DND-41 (cell line): ENCODE measurements around the gene ZNF205.

ENCODE experiments used
- ATAC-seq: fragments of 200-7000 bp; cut with Tn5 transposase; 3 replicates; pipeline ENCODE4 v1.9.1; 2021; ENCODE audit warnings: low read depth; ENCODE audit not compliant: insufficient read depth
- DNase-seq: peaks from one replicate; pipeline ENCODE4 v3.0.0-alpha.2; 2020
- H2AFZ ChIP-seq: 2 replicates; pipeline ENCODE4 v1.6.0; 2012; ENCODE audit warnings: low read depth, low read length
- H3K27ac ChIP-seq: 2 replicates; pipeline ENCODE4 v1.5.1; 2012; ENCODE audit warnings: low read length, inconsistent platforms
- H3K27me3 ChIP-seq: fragments of 200-600 bp; sonication (generic); 2 replicates; pipeline ENCODE4 v1.6.0; 2012; ENCODE audit warnings: low read length, mild to moderate bottlenecking, inconsistent platforms; ENCODE audit not compliant: insufficient read depth, poor library complexity
- H3K36me3 ChIP-seq: 2 replicates; pipeline ENCODE4 v1.5.1; 2012; ENCODE audit warnings: low read length, inconsistent platforms; ENCODE audit not compliant: insufficient read depth
- H3K4me1 ChIP-seq: 2 replicates; pipeline ENCODE4 v1.5.1; 2012; ENCODE audit warnings: mild to moderate bottlenecking, low read length; ENCODE audit not compliant: insufficient read depth
- H3K4me2 ChIP-seq: 2 replicates; pipeline ENCODE4 v1.6.0; 2012; ENCODE audit warnings: mild to moderate bottlenecking, moderate library complexity, low read length, inconsistent platforms; ENCODE audit not compliant: insufficient read depth
- H3K4me3 ChIP-seq, 2 experiments: fragments of 200-600 bp in 1 of 2; shearing (Covaris generic) in 1 of 2; 2 replicates each; pipeline ENCODE4 v1.5.1; 2012 to 2016; ENCODE audit warnings: inconsistent platforms in 2 of 2, low read length in 2 of 2, mild to moderate bottlenecking in 2 of 2, low read depth in 1 of 2, moderate library complexity in 1 of 2
- H3K79me2 ChIP-seq: 2 replicates; pipeline ENCODE4 v1.6.0; 2012; ENCODE audit warnings: low read length, inconsistent platforms; ENCODE audit not compliant: insufficient read depth
- H3K9ac ChIP-seq: 2 replicates; pipeline ENCODE4 v1.6.0; 2012; ENCODE audit warnings: low read depth, mild to moderate bottlenecking, inconsistent platforms, low read length, moderate library complexity
- H3K9me3 ChIP-seq: 2 replicates; pipeline ENCODE4 v1.5.1; 2012; ENCODE audit warnings: low read length, moderate library complexity, mild to moderate bottlenecking, inconsistent platforms; ENCODE audit not compliant: insufficient read depth, severe bottlenecking
- H4K20me1 ChIP-seq: 2 replicates; pipeline ENCODE4 v1.6.0; 2012; ENCODE audit warnings: low read length; ENCODE audit not compliant: insufficient read depth
- CTCF ChIP-seq: IDR thresholded peaks from 2 replicates; pipeline ENCODE4 v1.5.1; 2012; ENCODE audit warnings: borderline replicate concordance, low read length, moderate library complexity, mild to moderate bottlenecking; ENCODE audit not compliant: poor library complexity, severe bottlenecking; ENCODE audit errors: extremely low read depth
- EZH2 ChIP-seq: IDR thresholded peaks from 3 replicates; pipeline ENCODE4 v1.6.1; 2012; ENCODE audit warnings: borderline replicate concordance, low read depth, mild to moderate bottlenecking, moderate library complexity, low read length, inconsistent platforms; ENCODE audit not compliant: severe bottlenecking

Gene ZNF205

GRCh38 chr16:3127745-3128144 is 15.4 kb downstream of the ZNF205 start:
- H3K9ac ChIP-seq = peak overlapping the region; percentile 70; the same call in 1 of the 2 replicates
- peaks cover 20% of the 10 kb centered on the region for H3K36me3 ChIP-seq
- ATAC-seq (no peak), DNase-seq (no peak)
- no peaks in the 10 kb centered on the region for H3K27me3 ChIP-seq
- H4K20me1 ChIP-seq = no peaks in the 10 kb centered on the region; the same call in 1 of the 2 replicates
- peaks cover 23% of the 10 kb centered on the region for H3K79me2 ChIP-seq
- H3K4me2 ChIP-seq = no peak overlapping the region
- H3K4me3 ChIP-seq = no peak overlapping the region
- H3K27ac ChIP-seq = no peak overlapping the region; the same call in 1 of the 2 replicates
- no peak overlapping the region for H2AFZ ChIP-seq
- H3K9me3 ChIP-seq = no peaks in the 10 kb centered on the region
- H3K4me1 ChIP-seq = peaks cover 69% of the 10 kb centered on the region
- TF ChIP-seq CTCF = no peak
- no peak for TF ChIP-seq EZH2

- H3K9ac ChIP-seq = peak overlapping the region; percentile 70
- peaks cover 69% of the 10 kb centered on the region for H3K4me1 ChIP-seq
- peak overlapping the region; percentile 83 for H3K4me2 ChIP-seq
- H4K20me1 ChIP-seq = peaks cover 7% of the 10 kb centered on the region
- H3K9me3 ChIP-seq = no peaks in the 10 kb centered on the region
- peak overlapping the region; percentile 23 to 61; a peak in 3 of 4 replicates for H3K4me3 ChIP-seq
- H3K27ac ChIP-seq = peak overlapping the region; percentile 85
- DNase-seq (peak; percentile 87), ATAC-seq (peak; percentile 78)
- no peaks in the 10 kb centered on the region for H3K27me3 ChIP-seq
- H3K79me2 ChIP-seq = peaks cover 38% of the 10 kb centered on the region
- H3K36me3 ChIP-seq = peaks cover 20% of the 10 kb centered on the region
- peak; percentile 88 for TF ChIP-seq CTCF
- TF ChIP-seq EZH2 = no peak
- H2AFZ ChIP-seq = peak overlapping the region; percentile 77
Measured at GRCh38 chr16:3129137-3130131, 17.0 kb downstream of the ZNF205 start.

- DNase-seq (peak; percentile 62), ATAC-seq (no peak)
- no peak overlapping the region for H3K27ac ChIP-seq
- H3K9me3 ChIP-seq = no peaks in the 10 kb centered on the region
- no peak for TF ChIP-seq EZH2
- TF ChIP-seq CTCF = peak; percentile 84
- H2AFZ ChIP-seq = no peak overlapping the region
- H3K4me1 ChIP-seq = peaks cover 67% of the 10 kb centered on the region
- H3K9ac ChIP-seq = no peak overlapping the region
- H3K4me2 ChIP-seq = no peak overlapping the region
- H3K4me3 ChIP-seq = no peak overlapping the region
- H4K20me1 ChIP-seq = peaks cover 7% of the 10 kb centered on the region
- peaks cover 60% of the 10 kb centered on the region for H3K79me2 ChIP-seq
- no peaks in the 10 kb centered on the region for H3K27me3 ChIP-seq
- H3K36me3 ChIP-seq = peaks cover 25% of the 10 kb centered on the region
Measured at GRCh38 chr16:3131755-3132377, 19.5 kb downstream of the ZNF205 start.
